GM04503 (cell line): ENCODE data around the gene SLC9A1.
A peak's percentile ranks its signal among the peaks of the same experiment; 100 is the strongest.
"Not testable (repeated sequence)": the region's sequence is repeated elsewhere in the genome, so short reads cannot be mapped to it uniquely, and the experiment has no call there.

Experiments used
- DNase-seq: peaks from one replicate; pipeline ENCODE4 v3.0.0-alpha.2; 2012; ENCODE audit warnings: low read depth

SLC9A1 gene

DNA sequence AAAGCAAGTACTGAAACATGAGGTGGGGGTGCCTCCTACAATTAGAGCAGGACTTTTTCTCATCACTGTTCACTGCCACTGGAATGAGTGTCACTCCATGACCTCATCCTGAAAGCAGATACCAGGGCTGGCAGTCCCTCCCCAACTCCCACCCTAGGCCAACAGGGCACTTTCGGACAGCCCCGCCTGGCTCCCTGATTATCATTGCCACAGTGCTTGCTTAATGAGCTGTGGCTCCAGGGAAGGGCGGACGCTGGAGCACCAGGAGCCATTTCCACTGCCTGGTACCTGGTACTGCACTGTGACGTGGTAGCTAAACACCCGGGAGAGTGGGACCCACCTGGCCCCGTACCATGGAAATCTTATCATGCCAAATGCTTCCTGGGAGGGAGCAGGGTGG is 22.3 kb downstream of the SLC9A1 start:
- no peak for DNase-seq

DNA sequence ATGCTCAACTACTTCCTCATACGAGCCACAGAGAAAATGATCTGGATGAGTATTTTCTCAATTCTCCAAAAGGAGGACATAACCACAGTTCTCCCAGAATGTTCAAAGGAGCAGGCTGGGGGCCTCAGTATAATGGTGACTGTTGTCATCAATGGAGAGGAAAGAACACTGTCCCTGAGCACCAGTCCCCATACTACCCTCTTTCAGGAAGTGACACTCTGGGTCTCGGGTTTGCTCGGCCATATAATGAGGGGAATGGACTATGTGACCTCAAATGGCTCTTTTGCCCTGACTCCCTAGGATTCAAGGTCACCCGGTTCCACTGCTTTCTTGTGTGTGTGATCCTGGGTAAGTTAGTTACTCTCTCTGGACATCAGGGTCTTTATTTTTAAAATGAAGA is 22.8 kb downstream of the SLC9A1 start:
- DNase-seq = no peak

DNA sequence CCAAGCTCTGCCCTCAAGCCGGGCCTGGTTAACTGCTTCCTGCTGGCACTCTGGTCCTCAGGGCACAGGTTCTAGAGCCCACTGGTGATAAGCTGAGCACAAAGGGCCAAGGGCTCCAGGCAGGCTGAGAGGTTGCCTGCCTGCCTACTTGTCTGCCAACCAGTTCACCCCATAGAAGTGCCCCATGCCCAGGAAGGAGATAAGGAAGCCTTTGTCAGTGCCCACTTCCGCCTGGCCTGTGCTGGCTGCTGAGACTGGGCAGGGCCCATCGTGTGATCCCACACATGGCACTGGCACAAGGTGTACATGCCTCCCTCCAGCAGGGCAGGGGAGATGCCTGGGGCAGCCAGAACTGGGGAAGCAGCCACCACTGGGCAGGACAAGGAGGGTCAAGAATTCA is 24.1 kb downstream of the SLC9A1 start:
- DNase-seq = no peak

DNA sequence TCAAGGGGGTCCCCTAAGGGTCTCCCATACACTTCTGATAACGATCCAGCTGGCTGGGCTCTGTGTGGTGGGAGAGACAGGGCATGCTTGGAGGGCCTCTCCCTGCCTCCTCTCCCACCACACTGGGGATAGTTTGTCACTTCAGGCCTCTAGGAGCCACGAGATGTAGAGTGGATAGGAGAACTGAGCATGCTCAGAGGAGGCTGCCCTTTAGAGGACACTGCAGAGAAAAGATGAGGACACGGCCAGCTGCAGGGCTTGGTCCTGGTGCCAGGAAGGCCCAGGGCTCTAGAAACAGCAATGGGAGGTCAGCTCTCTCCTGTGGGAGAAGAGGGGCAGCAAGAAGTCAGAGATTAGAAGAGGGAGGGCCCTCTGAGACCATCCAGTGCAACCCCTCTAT is 25.7 kb downstream of the SLC9A1 start:
- DNase-seq = no peak

DNA sequence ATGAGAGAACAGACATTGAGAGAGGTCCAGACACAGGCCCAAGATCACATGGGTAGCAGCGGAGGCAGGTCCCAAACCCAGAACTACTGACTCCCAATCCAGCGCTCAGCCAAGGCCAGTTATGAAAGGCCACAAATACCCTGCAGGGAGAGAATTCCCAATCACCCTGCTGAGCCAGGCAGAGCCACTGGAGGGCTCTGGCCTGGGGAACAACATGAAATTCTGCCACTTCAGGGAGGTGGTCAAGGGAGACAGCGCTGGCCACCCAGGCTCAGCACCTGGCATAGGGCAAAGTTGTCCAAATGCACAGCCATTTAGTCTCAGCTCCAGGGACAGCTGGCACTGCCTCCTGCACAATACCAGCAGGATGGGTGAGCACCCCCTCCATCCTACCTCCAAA is 27.5 kb downstream of the SLC9A1 start:
- no peak for DNase-seq

DNA sequence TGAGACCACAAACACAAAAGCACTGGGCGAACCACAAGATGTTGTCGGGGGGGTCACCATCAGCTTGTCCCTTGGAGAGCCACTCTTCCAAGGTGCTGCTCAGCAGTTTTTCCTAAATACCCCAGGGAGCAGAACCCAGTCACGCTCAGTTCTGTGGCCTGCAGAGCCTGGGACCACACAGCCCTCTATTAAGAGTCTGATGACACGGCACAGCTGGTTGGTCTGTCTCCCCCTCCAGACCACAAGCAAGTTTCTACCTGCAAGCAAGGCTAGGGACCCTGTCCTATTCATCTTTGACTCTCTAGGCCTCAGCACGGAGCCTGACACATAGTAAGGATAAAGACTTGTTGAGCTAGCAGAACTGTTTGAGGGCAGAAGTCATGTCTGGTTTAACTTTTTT is 28.5 kb downstream of the SLC9A1 start:
- DNase-seq = no peak

DNA sequence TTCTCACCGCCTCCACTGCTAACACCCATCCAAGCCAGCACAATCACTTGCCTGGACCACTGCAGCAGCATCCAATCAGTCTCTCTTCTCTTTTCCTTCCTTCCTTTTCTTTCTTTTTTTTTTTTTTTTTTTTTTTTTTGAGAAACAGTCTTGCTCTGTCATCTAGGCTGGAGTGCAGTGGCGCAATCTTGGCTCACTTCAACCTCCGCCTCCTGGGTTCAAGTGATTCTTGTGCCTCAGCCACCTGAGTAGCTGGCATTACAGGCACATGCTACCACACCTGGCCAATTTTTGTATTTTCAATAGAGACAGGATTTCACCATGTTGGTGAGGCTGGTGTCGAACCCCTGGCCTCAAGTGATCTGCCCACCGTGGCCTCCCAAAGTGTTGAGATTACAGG is 29.8 kb downstream of the SLC9A1 start:
- not testable (repeated sequence) for DNase-seq

DNA sequence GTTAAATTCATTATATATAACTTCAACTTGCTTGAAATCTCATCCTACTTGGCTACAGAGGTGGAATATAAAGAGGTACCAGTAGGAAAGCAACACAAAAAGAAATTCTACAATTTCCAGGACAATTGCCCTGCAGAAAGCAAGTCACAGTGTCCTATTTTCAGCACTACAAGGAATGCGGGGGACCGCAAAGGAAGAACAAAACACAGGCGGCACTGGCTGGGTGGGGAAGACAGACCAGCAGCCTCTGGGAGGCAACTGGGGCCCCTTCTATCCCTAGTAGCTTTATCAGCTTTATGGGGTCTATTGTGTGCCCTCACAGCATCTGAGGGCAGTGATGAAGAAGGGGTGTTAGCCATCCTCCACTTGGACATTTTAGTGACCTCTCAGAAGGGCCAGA is 30.5 kb downstream of the SLC9A1 start:
- no peak for DNase-seq

DNA sequence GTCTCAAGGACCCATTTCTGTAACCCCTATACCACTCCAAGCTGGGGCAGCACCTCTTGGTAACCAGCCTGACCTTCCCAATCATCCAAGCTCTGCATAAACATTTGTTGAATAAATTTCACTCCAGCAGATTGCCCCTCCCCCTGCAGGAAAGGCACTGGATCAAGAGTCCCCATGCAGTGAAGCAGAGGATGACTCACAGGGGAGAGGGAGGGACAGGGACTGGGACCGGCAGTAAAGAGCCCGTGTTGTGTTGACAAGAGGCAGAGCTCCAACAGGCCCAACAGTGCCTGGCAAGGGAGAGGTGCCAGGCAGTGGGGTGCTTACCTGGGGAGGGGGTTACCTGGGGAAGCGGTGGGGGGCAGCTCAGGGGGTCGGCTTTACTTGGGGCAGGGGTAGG is 32.3 kb downstream of the SLC9A1 start:
- peak; percentile 43 for DNase-seq

DNA sequence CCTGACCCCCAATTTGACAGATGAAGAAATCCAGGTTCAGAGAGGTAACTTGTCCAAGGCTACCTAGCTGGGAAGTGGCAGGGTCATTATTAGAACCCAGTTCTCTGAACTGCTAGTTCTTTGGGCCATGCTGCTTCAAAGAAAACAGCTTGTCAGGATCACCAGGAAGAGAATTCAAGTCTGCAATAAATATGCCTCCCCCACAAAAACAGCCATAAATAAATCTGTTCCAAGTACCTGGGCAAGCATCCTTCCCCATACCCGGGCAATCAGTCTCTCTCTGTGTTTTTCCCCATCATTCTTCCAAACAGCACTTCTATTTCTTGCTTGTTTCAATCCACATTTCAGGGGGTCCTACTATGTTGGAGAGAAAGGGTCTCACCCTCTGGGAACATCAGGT is 34.1 kb downstream of the SLC9A1 start:
- no peak for DNase-seq

DNA sequence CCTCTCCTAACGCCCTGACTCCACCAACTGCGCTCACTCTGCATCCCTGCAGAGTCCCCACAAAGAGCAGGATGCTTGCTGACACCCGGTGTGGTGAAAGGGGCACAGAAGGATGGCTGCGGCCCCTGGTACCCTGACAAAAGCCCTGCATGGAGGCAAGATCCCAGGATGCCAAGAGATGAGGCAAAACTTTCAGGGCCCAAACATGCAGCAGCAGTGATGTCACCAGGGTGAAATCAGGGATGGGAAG is 36.6 kb downstream of the SLC9A1 start:
- DNase-seq = no peak

DNA sequence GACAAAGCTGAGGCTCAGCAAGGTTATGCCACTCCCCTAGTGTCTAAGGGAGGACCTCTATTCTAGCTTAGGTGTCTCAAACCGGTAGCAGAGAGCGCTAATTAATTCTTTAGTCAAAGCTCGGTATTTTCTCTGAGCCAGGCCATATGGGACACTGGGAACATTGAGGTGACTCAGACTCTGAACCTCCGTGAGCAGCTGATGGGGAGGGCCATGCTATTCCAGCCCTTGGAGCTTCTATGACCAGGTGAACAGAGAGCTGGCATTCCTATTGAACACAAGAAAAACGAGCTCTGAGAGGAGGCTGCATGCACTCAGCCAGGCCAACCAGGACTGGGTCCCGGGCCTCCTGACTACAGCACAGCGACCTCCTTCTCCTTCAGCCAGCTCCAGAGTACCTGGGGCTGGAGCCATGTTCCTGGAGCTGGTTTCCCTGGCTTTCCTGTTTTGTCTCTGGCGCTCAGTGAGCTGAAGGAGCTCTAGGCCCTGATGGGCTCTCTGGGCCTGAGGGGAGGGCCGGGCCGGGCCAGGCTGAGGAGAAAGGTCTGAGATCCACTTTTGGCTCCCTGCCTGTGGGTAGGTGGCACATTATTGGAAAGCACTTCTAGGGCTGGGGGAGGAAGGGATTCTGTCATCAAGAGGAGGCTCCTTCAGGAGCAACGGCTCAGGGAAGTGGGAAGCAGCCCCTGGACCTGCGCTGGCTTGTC is 37.0 kb downstream of the SLC9A1 start:
- DNase-seq = no peak

DNA sequence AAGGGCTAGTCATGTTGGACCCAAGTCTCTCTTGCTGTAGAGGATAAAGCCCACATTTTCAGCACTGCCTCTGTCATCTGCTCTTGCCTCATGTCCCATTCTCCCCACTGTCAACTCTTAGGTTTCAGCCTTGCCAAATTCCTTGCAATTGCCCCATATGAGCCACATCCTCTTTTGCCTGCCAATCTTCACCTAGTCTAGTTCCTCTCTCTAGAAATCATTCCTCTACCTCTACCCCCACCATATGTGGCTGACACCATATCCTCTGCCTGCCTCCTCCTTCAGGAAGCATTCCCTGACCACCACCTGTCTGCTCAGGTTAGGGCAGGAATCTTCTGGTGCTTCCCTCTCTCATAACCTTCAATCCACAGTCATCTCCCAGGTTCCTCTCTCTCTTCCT is 38.2 kb downstream of the SLC9A1 start:
- peak; percentile 43 for DNase-seq

DNA sequence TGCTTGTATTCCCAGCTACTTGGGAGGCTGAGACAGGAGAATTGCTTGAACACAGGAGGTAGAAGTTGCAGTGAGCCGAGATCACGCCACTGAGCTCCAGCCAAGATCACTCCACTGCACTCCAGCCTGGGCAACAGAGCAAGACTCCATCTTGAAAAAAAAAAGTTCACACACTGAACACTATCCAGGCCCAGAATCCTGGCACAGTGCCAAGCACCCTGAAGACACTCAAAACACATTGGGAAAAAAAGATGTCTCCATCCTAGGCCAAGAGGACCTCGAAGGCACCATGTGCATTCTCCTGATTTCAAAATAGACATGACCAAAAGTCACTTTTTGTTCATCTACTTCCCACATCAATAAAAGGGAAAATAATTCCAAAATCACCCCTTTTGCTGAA is 38.7 kb downstream of the SLC9A1 start:
- DNase-seq = no peak

DNA sequence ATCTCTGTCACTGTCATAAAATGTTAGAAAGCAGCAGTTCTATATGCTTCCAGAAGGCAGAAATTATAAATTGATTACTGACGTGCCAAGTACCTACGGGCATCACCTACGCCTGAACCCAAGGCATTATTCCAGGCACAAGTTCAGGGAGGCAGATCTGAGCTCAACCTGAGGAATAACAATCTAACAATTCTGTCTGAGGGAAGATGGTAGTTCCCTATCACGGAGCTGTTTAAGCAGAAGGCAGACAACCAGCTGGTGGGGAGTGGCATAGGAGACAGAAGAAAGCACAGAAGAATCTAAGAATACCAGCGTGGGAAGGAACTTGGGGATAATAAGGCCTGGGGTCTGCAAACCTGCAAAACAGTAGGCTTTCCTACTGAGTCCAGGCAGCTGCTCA is 40.4 kb downstream of the SLC9A1 start:
- DNase-seq = no peak

DNA sequence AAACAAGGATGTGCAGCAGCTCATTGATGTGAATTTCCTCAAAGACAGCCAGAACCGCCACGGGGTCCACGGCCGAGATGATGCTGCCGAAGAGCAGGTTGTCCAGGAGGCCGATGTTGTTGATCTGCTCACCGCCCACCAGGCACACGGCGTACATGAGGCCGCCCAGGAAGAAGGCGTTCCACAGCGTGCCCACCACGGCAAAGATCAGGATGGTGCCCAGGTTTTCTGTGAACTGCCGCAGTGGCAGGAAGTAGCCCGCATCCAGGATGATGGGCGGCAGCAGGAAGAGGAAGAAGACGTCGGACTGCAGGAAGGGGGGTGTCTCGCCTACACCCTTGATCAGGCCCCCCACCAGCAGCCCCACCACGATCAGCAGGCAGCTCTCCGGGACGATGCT is 41.1 kb downstream of the SLC9A1 start:
- no peak for DNase-seq

DNA sequence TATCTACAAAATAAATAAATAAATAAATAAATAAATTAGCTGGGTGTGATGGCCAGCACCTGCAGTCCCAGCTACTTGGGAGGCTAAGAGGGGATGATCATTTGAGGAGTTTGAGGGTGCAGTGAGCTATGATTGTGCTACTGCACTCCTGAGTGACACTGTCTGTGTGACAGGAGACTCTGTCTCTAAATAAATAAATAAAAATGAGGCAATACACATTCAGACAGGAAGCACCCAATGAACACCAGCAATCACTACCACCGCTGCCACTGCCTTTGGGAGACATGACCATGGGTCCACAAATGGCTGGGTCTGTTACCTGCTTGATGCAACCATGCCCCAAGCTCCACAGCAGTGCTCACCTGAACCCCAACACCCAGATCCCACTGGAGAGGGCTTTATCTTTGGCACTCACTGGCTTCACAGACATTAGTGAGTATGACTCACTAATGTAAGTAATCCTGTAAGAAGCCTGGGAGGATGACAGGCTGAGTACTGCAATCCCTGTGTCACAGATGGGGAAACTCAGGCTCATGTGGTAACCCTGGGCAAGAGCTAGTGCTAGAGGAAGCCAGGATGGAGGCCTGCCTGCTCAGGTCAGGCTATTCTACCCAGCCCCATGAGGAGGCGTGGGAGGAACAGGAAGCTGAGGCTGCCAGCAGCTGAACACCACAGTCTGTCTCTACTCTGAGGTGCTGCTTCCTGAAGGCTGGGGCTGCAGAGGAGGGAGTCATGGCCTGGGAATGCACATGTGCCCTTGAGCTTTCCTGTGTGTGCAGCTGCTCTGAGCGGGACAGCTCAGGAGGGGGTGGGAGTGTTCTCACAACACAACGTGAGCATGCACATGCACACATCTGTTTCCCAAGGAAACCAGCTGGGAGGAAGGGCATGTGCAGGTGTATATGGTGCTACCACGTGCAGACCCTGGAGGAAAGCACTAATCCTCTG is 43.0 kb downstream of the SLC9A1 start:
- DNase-seq = peak; percentile 99

DNA sequence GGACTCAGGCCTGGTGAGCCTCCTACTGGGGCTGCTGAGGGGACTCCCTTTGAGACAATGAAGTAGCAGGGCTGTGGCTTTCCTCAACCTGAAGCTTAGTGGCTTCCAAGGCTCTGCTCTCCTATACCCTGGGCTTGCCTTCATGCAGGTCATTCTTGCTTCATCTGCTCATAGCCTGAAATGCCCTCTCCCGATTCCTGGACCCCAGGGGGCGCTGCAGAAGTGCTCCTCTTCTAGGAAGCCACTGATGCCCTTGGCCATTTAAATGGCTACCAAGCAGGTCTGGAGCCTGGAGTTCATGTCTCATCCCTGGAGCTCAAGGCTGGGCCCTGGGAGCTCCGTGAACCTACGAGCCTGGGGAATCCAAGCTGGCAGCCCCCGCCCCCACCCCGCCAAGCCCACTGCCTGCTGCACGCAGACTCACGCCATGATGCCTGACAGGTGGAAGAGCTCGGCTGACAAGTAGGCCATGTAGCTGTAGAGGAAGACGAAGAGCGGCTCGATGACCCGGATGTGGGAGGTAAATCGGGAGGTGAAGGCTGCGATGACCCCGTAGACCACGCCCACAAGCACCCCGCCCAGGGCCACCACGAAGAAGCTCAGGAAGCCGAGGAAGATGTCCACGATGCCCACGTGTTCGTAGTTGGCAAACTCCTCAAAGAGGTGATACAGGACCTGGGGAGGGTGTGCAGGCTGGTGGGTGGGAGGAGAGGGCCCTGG is 45.7 kb downstream of the SLC9A1 start:
- no peak for DNase-seq

DNA sequence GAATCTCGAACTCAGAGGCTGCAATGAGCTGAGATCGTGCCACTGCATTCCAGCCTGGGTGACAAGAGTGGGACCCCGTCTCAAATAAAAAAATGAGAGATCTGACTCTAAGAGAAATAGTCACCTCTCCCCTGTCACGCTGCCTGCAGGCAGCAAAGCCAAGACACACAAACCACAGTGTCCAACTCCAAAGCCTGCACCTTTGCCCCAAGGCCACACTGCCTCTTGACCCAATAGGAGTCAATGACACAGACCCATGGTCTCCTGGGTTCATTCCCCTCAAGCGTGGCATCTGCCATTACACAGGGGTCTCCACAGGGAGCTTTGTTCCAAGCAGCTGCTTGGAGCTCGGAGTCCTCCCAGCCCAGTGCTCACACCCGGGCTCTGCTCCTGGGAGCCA is 46.3 kb downstream of the SLC9A1 start:
- DNase-seq = no peak

DNA sequence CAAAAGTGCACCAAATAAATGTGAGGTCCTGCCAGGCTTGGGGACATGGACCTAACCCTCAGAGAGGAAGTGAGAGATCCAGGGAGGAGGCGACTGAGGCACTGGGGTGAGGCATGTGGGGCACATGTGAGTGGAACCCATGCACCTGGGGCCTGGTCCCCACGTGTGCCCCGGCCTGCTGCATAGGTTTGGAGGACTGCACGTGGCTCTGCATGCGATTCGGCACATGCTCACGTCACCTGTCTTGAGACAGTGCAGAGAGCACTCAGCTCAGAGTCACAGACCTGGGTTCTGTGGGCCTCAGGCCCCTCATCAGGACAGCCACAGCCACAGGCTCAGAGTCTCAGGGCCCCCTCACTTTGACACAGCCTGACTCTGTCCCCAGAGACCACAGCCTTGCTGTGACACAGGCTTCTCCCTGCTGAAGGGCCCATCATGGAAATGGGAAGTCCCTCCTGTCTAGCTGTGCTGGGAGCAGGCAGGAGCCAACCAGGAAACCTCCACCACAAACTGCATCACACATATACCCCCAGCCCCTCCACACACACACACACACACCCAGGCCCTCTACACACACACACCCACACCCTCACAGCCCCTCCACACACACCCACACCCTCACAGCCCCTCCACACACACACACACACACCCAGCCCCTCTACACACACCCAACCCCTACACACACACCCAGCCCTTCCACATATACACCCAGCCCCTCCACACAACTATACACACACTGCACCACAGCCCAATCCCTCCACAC is 48.2 kb downstream of the SLC9A1 start:
- DNase-seq = no peak

DNA sequence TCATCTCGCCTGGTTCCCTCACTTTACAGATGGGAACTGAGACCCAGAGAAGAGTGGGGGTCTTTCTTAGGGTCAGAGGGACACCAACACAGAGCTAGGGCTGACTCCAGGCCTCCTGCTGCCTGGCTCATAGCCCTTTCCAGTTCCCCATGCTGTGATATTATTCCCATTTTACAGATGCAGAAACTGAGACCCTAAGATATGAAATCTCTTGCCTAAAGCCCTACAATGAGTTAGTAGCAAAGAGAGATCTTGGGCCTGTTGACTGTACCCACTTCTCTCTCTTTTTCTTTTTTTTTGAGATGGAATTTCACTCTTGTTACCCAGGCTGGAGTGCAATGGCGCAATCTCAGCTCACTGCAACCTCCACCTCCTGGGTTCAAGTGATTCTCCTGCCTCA is 49.9 kb downstream of the SLC9A1 start:
- DNase-seq = no peak

DNA sequence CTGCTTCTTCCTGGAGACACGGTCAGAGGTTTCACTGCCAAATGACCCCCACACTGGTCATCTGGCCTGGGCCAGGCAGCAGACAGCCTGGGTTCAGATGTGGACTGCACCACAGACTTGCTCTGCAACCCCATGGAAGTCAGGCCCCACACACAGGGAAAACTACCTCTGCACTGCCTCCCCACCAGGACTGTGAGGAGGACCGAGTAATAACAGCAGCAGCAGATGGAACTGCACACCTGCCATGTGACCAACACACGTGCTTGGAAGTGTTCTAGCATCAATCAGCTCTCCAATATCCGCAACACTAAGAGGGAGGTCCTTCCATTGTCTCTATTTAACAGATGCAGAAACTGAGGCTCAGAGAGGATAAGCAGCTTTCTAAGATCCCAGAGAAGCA is 51.4 kb downstream of the SLC9A1 start:
- DNase-seq = no peak
